ENCODE results near the gene FBXL19. TPM values are rescaled to one million over a fixed set of nuclear protein-coding genes. Genes with fewer than 3 reads are reported as not detected.

FBXL19 gene
- total and polyA plus RNA-seq, 9 of the 15 experiments (the other 6 are each of a cell fraction or from before 2014, with no cell fraction given), result 0.13 to 48.0 (median 13.5) TPM; not detected in 1

- Histone ChIP-seq H3K36me3 (ENCODE audit: control insufficient read depth, insufficient read depth, low read length) (peaks cover 90% of the 10 kb centered on the region; the same call in 2 of the 3 replicates), H2AFZ (ENCODE audit: low read depth, low read length) (no peak overlapping the region)
- in situ Hi-C loops (cut with MboI), result loop anchor here (10.0 to 25.0 kb wide), 2 partner anchors 315 to 458 kb away; partner anchors contain the start of genes COX6A2 and ZNF843
- TF ChIP-seq ZFP36 (IDR thresholded peaks at IDR 0.05; ENCODE audit: low read depth, low read length, partially characterized antibody) (peak; percentile 49), IFI16 (CRISPR knock-in tag; IDR thresholded peaks at IDR 0.05) (no peak), NUFIP1 (IDR thresholded peaks at IDR 0.05; ENCODE audit: partially characterized antibody) (no peak), CBFA2T3 (IDR thresholded peaks at IDR 0.05) (no peak), MEF2D (tag; conservative IDR thresholded peaks at IDR 0.05; ENCODE audit: low read depth) (no peak), POLR2G (IDR thresholded peaks at IDR 0.05; ENCODE audit: low read depth, low read length) (peak; percentile 36; the same call in 1 of the 2 replicates), RBM34 (IDR thresholded peaks at IDR 0.05; ENCODE audit: borderline replicate concordance, insufficient read depth, low read length) (no peak), HEY1 (CRISPR knock-in tag; IDR thresholded peaks at IDR 0.05; ENCODE audit: borderline replicate concordance) (no peak), PTBP1 (IDR thresholded peaks at IDR 0.05; ENCODE audit: low read depth, low read length) (no peak), ZBTB40 (IDR thresholded peaks at IDR 0.05) (no peak), ZBTB40 (CRISPR knock-in tag; IDR thresholded peaks at IDR 0.05) (no peak), CREM (IDR thresholded peaks at IDR 0.05; ENCODE audit: low read depth) (0 out of 2 replicates have a peak, but pooled peaks have one; percentile 8), XRCC3 (IDR thresholded peaks at IDR 0.05) (no peak)
Measured at GRCh38 chr16:30979170-30980022, 56.0 kb downstream of the FBXL19 start.

More at GRCh38 chr16:30979170-30980022, 56.0 kb downstream of the FBXL19 start:
- Histone ChIP-seq H3K79me2 (ENCODE audit: control insufficient read depth, insufficient read depth, low read length) (0 out of 3 replicates have a peak, but pooled peaks cover 4% of the 10 kb centered on the region), H3K9me1 (ENCODE audit: control insufficient read depth, insufficient read depth, low read length) (peaks cover 2% of the 10 kb centered on the region), H3K27me3 (ENCODE audit: control insufficient read depth in 2 of 2, insufficient read depth in 2 of 2, low read length in 2 of 2) (no peaks in the 10 kb centered on the region), H3K4me2 (ENCODE audit: insufficient read depth, low read length) (no peak overlapping the region), H3K4me1 (replicated peaks in 1 of 2; ENCODE audit: control insufficient read depth in 2 of 2, insufficient read depth in 2 of 2, low read length in 2 of 2) (peaks cover 0 to 41% of the 10 kb centered on the region in 2 experiments; a peak in 4 of 5 replicates), H3K4me3 (no peak overlapping the region), H3K27ac (ENCODE audit: extremely low read depth, low read depth, low read length) (no peak overlapping the region), H4K20me1 (replicated peaks; ENCODE audit: control insufficient read depth, insufficient read depth, low read length) (peaks cover 5% of the 10 kb centered on the region), H3K9ac (ENCODE audit: insufficient read depth in 1 of 2, low read depth in 2 of 2, low read length in 2 of 2) (no peak overlapping the region; a peak in 1 of 4 replicates), H3K9me3 (replicated peaks; ENCODE audit: control insufficient read depth, insufficient read depth, low read depth, low read length) (no peaks in the 10 kb centered on the region)
- POLR2A ChIA-PET, result interaction anchor here (0.6 to 1.8 kb wide), 2 partner anchors 21 to 23 kb away, joined by 4 read pairs; no protein-coding TSS in a partner anchor
- ATAC-seq, result peak; percentile 50
- DNase-seq (ENCODE audit: extremely low read depth in 1 of 4, low spot score in 3 of 4), result peak in 3 of 4 experiments; percentile 53 to 57 (median 56)
- CTCF ChIA-PET (ENCODE audit: low intra/inter-chr PET ratio), result no interaction called here
- BruUV-seq (replicated peaks), result no TSS peak
- FAIRE-seq, result no peak
- intact Hi-C loops (cut with micrococcal nuclease), result loop anchor here (10.0 kb wide), 2 partner anchors 165 to 315 kb away; no protein-coding TSS in a partner anchor
- 82% methylated on average over 38 of the region's 62 CpGs for WGBS (ENCODE audit: insufficient coverage, low coverage, missing lambda C conversion rate)

All from K562 (cell line).